ENCODE data around the gene MTRFR.

DNA sequence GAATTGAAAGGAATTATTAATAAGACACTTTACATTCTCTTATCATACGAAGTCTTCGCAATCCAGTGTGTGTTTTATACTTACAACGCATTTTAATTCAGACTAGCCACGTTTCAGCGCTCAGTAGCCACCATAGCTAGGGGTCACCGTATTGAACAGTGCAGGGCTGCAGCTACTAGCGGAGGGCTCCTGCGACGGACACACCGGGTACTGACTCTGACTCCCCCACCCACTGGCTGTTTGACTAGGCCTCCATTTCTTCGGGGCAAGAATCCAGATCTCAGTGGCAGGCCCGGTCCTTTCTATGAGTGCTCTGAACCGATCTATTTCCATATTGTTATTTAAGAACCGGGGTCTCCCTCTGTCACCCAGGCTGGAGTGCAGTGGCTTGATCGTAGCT lies 39.9 kb downstream of the MTRFR start:
- TF ChIP-seq POLR2AphosphoS5 (IDR thresholded peaks at IDR 0.05; ENCODE audit: low read depth, low read length) (no peak), JUND (IDR thresholded peaks at IDR 0.05) (no peak), CHD2 (IDR thresholded peaks at IDR 0.05; ENCODE audit: low read length, partially characterized antibody) (no peak), RAD21 (IDR thresholded peaks at IDR 0.05; ENCODE audit: low read length) (no peak), EP300 (IDR thresholded peaks at IDR 0.05; ENCODE audit: borderline replicate concordance in 1 of 2, low read depth in 1 of 2, low read length in 1 of 2) (no peak), MEF2A (IDR thresholded peaks at IDR 0.05; ENCODE audit: borderline replicate concordance, low read depth) (no peak)
- TF ChIP-seq, protein P1, sequence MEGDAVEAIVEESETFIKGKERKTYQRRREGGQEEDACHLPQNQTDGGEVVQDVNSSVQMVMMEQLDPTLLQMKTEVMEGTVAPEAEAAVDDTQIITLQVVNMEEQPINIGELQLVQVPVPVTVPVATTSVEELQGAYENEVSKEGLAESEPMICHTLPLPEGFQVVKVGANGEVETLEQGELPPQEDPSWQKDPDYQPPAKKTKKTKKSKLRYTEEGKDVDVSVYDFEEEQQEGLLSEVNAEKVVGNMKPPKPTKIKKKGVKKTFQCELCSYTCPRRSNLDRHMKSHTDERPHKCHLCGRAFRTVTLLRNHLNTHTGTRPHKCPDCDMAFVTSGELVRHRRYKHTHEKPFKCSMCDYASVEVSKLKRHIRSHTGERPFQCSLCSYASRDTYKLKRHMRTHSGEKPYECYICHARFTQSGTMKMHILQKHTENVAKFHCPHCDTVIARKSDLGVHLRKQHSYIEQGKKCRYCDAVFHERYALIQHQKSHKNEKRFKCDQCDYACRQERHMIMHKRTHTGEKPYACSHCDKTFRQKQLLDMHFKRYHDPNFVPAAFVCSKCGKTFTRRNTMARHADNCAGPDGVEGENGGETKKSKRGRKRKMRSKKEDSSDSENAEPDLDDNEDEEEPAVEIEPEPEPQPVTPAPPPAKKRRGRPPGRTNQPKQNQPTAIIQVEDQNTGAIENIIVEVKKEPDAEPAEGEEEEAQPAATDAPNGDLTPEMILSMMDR (IDR thresholded peaks at IDR 0.05), result no peak
- TF ChIP-seq, protein P2, sequence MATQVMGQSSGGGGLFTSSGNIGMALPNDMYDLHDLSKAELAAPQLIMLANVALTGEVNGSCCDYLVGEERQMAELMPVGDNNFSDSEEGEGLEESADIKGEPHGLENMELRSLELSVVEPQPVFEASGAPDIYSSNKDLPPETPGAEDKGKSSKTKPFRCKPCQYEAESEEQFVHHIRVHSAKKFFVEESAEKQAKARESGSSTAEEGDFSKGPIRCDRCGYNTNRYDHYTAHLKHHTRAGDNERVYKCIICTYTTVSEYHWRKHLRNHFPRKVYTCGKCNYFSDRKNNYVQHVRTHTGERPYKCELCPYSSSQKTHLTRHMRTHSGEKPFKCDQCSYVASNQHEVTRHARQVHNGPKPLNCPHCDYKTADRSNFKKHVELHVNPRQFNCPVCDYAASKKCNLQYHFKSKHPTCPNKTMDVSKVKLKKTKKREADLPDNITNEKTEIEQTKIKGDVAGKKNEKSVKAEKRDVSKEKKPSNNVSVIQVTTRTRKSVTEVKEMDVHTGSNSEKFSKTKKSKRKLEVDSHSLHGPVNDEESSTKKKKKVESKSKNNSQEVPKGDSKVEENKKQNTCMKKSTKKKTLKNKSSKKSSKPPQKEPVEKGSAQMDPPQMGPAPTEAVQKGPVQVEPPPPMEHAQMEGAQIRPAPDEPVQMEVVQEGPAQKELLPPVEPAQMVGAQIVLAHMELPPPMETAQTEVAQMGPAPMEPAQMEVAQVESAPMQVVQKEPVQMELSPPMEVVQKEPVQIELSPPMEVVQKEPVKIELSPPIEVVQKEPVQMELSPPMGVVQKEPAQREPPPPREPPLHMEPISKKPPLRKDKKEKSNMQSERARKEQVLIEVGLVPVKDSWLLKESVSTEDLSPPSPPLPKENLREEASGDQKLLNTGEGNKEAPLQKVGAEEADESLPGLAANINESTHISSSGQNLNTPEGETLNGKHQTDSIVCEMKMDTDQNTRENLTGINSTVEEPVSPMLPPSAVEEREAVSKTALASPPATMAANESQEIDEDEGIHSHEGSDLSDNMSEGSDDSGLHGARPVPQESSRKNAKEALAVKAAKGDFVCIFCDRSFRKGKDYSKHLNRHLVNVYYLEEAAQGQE (IDR thresholded peaks at IDR 0.05; ENCODE audit: low read depth, low read length), result no peak
- TF ChIP-seq, protein P3, sequence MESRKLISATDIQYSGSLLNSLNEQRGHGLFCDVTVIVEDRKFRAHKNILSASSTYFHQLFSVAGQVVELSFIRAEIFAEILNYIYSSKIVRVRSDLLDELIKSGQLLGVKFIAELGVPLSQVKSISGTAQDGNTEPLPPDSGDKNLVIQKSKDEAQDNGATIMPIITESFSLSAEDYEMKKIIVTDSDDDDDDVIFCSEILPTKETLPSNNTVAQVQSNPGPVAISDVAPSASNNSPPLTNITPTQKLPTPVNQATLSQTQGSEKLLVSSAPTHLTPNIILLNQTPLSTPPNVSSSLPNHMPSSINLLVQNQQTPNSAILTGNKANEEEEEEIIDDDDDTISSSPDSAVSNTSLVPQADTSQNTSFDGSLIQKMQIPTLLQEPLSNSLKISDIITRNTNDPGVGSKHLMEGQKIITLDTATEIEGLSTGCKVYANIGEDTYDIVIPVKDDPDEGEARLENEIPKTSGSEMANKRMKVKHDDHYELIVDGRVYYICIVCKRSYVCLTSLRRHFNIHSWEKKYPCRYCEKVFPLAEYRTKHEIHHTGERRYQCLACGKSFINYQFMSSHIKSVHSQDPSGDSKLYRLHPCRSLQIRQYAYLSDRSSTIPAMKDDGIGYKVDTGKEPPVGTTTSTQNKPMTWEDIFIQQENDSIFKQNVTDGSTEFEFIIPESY (IDR thresholded peaks at IDR 0.05; ENCODE audit: borderline replicate concordance, low read depth), result no peak
- TF ChIP-seq, protein P4, sequence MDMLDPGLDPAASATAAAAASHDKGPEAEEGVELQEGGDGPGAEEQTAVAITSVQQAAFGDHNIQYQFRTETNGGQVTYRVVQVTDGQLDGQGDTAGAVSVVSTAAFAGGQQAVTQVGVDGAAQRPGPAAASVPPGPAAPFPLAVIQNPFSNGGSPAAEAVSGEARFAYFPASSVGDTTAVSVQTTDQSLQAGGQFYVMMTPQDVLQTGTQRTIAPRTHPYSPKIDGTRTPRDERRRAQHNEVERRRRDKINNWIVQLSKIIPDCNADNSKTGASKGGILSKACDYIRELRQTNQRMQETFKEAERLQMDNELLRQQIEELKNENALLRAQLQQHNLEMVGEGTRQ (IDR thresholded peaks at IDR 0.05; ENCODE audit: borderline replicate concordance, low read depth, low read length), result no peak
